ENCODE measurements around the gene HACL1. TPM values are rescaled to one million over a fixed set of nuclear protein-coding genes. Genes with fewer than 3 reads are reported as not detected.

HACL1 gene
- 10 to 100 TPM; 16.0 to 22.4 (median 19.1) TPM for polyA plus RNA-seq (ENCODE audit: insufficient read depth in 1 of 5, insufficient read length in 5 of 5, low replicate concordance in 1 of 5)
- long read RNA-seq, donor 1, partial matches to known transcripts = 0 of 5 reads
- long read RNA-seq, donor 1, other reads (novel, unspliced or antisense) = 0 of 5 reads
- long read RNA-seq, donor 2, partial matches to known transcripts = 0 of 1 reads
- long read RNA-seq, donor 2, other reads (novel, unspliced or antisense) = 0 of 1 reads
- long read RNA-seq, donor 3, partial matches to known transcripts = 0 of 1 reads
- long read RNA-seq, donor 3, other reads (novel, unspliced or antisense) = 0 of 1 reads
- long read RNA-seq, donor 4, partial matches to known transcripts = 0 of 1 reads
- long read RNA-seq, donor 4, other reads (novel, unspliced or antisense) = 0 of 1 reads
- long read RNA-seq, donor 5, partial matches to known transcripts = 0 of 3 reads
- long read RNA-seq, donor 5, other reads (novel, unspliced or antisense) = 0 of 3 reads
- long read RNA-seq, donor 6, partial matches to known transcripts = 0 of 3 reads
- long read RNA-seq, donor 6, other reads (novel, unspliced or antisense) = 0 of 3 reads
- long read RNA-seq, donor 7, partial matches to known transcripts = 0 of 4 reads
- long read RNA-seq, donor 7, other reads (novel, unspliced or antisense) = 0 of 4 reads
- long read RNA-seq, donor 8, partial matches to known transcripts = 0 of 1 reads
- long read RNA-seq, donor 8, other reads (novel, unspliced or antisense) = 0 of 1 reads

DNA sequence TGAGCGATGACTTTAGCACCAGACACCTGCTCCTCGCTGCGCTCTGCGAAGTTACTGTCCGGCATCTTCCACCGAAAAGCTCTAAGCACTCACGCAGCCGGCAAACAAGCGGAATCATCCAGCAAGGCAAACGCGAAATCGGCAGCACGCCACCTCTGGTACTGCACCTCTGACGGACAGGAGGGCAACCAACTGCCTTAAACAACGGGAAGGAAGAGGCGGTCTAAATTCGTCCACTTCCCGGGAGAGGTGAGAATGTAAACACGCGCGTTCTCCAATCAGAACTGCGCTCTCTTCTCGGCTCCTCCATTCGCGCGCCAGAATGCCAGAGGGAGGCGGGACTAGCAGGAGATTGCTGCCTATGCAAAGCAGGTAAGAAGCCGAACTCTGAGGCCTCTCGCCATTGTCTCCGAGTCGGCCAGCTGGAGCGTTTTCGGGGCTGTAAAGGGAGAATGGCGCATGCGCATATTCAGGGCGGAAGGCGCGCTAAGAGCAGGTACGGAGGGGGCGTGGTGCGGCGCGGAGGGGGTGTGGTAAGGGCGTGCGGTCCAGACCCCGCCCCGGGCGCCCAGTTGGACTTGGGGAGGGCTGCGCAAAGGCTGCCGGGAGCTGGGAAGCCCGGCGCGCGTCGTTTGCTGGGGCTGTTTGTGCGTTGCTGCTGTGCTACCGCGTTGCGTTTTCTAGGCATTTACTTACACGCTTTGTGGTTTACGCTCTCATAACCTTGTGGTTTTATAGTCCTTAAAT, at the start of gene HACL1, which contains the start of gene BTD:
Gene HACL1, minus strand, starts transcription at position 171 of the 747 bp plus-strand sequence. Its CDS starts 106 bp downstream, at position 65.
Gene BTD, plus strand, starts transcription at position 347 of the 747 bp plus-strand sequence. CDS start 33,695 bp downstream, outside the sequence.
- peak; percentile 99 for DNase-seq

DNA sequence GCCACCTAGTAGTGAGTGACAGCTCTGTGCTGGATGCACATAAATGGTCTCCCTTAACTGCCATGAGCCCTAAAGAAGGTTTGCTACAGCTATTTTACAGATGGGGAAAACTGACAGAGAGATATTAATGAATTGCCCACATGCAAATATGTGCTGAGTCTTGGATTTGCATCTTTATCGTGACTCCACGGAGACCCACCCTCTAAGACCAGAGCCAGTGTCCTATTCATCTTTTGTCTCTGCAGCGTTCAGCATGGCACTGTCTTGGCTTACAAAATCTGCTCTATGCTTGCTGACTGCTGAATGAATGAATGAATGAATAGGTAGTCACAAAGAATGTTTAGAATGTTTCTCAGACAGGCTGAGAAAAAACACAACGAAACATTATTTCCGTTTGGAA, 48.5 kb upstream of the HACL1 start:
- DNase-seq = no peak

DNA sequence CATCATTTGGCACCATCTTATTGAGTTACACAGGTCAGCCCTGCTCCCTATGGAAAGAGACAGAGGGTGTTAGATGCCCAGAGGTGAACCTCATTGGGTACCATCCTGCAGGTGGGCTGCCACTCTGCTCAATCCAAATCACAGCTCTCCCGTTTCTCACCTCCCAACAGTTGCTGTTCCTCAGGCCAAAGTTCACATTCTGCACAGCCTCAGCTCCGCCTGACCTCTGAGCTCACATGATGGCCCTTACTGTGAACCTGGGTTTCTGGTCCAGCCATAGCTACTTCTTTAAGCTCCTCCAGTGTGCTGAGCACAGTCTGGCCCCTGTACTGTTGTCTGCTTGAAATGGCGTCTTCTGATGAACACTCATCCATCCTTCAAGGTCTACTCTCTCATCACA, 48.0 kb upstream of the HACL1 start:
- DNase-seq = no peak

DNA sequence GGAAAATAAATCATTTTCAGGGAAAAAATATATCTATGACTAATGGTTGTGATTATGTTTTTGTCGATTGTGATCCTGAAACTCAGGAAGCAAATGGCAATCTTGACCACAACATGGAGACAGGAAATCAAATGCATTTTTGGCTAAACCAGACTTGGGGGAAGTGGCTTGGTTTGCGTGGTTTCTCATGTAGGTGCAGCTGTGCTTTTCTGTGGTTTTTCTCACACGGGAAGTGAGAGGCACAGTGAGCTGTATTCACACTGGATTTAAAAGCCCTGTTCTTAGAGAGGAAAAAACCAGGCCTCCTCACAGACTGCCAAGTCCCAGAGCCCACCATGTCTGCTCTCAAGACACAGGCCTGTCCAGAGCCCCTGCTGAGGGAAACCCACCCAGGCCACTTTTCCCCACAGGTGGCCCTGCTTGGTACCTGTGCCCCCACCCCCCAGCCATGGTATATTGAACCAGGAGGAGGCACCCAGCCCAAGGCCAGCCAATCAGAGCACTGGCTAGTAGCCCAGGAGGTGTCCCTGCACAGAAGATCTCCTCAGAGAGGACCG, 46.3 kb upstream of the HACL1 start:
- DNase-seq = no peak

DNA sequence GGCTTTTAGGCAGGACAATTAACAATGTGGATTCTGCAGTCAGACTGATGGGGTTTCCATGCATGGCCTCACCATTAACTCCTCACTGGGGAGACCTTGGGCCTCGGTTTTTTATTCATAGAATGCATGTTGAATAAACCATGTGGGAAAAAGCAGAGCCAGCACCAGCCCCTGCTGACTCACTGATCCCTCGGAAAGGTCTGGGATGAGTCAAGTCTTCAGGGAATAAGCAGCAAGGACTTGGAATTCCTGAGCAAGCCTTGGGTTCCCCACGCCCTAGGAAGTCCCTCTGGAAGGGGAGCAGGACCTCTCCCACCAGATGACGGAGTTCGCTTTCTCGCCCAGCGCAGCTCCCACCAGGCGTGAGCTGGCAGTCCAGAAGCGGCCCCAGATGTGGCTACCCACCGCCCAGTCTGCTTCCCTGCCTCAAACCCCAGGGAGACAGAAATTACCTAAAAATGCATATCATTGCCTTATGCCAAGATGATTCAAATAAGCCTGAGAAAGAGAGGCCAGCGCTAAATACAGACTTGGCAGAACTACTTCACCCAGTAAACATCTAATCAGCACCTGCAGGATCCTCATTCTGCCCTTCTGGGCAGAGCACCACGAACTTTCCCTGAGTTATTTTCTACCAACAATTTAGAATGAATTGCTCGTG, 45.6 kb upstream of the HACL1 start:
- DNase-seq = no peak

DNA sequence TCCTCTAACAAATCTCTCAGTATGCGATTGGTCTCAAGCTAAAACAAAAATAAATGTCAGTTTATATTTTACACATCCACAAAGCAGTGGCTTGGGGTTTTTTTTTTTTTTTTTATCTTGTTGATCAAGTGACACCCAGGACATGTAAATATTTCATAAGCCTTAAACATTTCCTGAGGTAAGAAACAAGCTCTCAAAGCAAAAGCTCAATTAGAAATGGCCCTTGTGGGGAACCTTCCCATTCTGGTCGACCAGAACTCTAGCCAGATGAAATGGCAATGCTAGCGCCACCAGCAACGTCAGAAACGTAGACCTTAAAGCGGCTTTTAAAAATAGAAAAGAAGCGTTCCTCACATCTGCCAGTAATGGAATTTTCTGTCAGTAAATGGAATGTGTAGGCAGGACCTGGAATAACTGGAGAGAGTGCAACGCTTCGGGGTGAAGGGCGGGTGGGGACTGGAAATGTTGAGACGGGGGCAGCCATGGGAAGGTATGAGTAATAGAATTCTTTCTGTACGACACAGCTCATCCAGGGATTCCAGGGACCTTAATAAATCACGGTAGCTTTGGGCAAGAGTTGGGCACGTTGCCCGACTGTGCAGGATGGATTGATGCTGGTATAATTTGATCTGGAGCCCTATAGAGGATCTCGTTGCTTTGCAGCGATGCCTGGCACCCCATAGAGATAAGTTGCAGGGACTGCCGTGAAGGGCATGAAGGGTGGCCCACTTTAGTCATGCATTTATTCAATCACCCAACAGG, 44.6 kb upstream of the HACL1 start:
- no peak for DNase-seq

- no peak for DNase-seq
Measured at GRCh38 chr3:15645246-15645645, 43.9 kb upstream of the HACL1 start.

- DNase-seq = no peak
Measured at GRCh38 chr3:15638891-15639262, 37.5 kb upstream of the HACL1 start.

DNA sequence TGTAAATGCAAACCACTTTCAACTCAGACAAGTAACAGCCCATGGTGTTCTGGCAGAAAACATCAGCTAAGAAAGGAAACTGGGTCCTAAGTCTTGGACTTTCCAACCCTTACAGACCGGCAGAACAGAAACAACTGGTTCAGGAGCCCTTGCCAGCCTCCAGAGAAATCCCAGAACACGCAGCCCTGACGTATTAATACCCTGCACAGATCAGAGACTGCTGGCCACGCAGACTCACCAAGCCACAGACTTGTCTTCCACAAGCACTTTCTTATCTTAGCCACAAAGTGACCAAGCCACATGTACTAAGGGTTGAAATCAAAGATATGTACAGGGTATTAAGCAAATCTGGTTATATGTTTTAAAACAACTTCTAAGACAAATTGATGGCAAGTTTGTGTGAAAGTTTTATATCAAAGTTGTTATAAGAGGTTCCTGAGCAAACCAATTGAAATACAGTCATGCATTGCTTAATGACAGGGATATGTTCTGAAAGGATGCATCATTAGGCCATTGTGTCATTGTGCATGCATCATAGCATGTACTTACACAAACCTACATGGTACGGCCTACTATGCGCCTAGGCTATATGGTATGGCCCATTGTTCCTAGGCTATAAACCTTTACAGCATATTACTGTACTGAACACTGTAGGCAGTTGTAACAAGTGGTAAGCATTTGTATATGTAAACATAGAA, 37.0 kb upstream of the HACL1 start:
- DNase-seq = no peak

GRCh38 chr3:15637131-15637951, 36.0 kb upstream of the HACL1 start:
- no peak for DNase-seq

GRCh38 chr3:15636028-15636709, 34.8 kb upstream of the HACL1 start:
- no peak for DNase-seq

DNA sequence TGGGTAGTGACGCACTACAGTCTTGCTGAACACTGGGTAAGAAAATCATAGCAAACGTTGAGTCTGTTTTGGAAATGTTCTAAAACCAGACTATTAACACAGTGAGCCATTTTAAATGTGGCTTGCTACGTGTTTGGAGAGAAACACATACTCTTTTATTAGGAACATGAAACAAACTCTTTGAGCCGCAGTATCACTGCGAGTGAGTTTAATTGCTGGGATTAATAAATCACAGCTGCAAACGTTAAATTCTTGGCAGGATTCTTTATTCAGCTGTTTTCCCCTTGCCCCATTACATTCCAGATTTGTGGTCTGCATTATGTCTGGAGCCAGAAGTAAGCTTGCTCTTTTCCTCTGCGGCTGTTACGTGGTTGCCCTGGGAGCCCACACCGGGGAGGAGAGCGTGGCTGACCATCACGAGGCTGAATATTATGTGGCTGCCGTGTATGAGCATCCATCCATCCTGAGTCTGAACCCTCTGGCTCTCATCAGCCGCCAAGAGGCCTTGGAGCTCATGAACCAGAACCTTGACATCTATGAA, 33.8 kb upstream of the HACL1 start:
- DNase-seq = peak; percentile 40 to 53

DNA sequence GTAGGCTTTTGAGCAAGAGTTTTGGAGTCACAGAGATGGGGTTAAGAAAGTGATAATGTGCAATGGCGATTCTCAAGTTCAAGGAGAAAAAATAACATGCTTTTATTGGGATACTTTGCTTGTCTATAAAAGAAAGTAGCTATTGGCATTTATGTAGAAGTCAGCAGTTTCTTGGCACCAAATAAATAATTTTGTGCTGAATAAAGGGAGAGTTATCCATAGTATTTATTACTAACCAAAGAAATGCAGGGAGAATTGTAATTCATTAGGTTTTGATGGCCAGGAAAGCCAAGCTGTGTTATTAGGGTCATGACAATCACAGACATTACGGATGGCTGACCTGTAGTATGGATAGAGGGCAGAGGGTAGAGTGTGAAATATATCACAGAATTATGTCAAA, 33.3 kb upstream of the HACL1 start:
- DNase-seq = no peak

GRCh38 chr3:15633766-15634598, 32.6 kb upstream of the HACL1 start:
- no peak for DNase-seq

- DNase-seq = no peak
Measured at GRCh38 chr3:15633159-15633558, 31.8 kb upstream of the HACL1 start.

GRCh38 chr3:15632212-15632580, 30.8 kb upstream of the HACL1 start:
- no peak for DNase-seq
